NK-92 (cell line): ENCODE results near the gene TNFRSF4.
"Not testable (repeated sequence)": the region's sequence is repeated elsewhere in the genome, so short reads cannot be mapped to it uniquely, and the experiment has no call there.

Source experiments
- DNase-seq: peaks from one replicate; lab custom pipeline; 2025; ENCODE audit not compliant: unreplicated experiment; lab: John Stamatoyannopoulos, UW

The TNFRSF4 gene

DNA sequence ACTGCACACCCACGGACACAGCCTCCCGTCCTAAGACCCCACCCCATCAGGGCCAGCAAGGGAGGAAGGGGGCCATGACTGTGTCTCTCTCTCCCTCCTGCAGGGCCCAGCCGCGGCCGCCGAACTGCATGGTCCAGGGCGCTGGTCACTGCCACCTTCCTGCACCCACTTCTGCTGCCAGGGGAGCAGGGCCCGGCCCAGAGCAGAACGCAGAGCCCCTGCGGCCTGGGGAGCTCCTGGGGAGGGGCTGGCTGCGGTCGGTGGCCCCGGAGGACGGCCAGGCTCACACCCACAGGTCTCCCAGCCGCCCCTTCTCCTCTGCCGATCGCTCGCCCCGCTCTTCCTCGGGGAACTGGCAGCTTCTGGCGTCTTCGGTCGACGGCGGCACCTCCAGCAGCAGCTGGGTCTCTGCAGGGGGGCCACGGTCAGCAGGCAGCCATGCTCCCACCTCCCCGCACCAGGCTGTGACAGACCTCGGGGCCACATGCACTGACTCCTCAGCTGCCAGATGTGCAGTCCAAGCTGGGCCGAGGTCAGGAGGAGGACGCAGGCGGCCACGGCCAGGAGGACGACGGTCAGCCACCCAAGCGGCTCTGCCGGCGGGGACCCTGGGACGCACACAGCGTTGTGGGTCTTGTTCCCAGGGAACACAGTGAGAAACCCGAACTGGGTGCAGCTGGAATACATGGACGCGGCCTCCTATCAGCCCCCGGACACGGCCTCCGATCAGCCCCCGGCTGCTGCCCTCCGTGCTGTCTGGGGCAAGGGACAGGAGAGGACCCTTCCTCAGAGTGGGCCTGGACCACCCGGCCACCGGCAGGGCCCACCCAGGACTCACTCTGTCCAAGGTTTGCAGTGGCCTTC lies 10.2 kb downstream of the TNFRSF4 start:
- DNase-seq: no peak

DNA sequence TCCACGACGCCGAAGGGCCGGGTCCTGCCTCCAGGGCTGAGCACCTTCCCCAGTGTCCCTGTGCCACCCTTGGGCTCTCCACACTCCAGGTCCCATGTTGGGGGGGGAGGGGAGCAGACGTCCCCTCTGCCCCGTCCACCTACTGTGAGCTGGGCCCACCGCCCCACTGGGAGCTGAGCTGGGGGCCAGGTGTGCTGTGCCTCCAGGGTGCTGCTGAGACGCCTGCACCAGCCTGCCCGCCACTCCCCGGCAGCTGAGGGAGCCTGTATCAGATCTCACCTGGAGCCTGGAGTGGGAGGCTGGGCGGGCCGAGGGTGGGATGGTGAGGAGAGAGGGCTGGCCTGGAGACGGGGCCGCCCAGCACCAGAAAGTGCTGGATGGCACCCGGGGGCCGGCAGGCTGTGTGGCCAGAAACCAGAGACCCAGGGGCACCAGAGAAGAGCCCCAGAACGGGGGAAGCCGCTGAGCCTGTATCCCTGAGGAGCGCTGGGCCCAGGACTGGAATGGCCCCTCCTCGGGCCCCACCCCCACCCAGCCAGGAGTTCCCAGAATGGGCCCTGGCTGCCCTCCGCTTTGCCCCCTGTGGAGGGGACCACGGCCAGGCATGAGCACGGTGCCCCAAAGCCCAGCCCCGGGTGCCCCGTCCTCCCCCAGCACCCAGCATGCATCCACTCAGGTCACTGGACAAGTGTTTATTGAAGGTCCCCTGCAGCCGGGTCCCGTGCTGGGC lies 11.0 kb downstream of the TNFRSF4 start:
- DNase-seq: no peak

DNA sequence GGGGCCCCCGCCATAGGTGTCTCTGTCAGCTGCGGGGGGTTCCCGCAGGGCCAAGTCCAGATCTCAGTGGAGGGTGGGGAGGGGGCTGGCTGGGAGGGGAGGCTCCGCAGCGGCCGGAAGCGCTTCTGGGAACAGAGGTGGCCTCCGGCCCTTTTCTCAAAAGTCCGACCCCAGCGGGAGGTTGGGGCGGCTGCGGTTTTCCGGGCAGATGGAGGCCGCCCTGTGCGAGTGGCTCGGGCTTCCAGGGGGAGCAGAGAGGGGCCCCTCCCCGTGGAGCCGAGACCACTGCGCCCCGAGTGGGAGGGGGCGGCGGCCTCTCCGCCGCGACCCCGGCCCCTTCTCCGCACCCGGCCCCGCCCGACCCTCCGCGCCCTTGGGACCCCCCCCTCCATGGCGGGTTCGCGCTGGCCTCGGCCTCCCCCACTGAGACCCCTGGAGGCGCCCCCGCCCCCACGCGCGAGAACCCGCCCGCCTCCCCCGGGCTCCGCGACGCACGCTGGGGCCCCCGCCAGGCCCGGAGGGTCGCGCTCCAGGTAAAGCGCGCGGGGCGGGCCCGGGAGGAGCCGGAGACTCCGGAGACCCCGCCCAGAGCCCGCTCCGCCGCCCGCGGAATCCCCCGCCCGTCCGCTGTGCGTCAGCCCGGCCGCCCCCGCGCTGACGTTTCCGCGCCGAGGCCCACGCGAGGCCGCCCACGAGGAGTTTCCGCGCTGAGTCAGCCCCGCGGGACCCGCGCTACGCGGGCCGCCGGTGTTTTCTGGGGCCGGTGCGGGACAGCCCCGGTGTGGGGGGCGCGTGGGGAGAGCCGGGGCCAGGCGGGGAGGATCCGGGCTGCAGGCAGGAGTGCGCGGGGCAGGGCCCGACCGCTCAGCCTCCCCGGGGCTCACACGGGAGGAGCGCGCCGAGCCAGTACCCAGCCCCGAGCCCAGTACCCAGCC lies 12.8 kb downstream of the TNFRSF4 start:
- no peak for DNase-seq

- no peak for DNase-seq
These were observed 13.7 kb downstream of the TNFRSF4 start for GRCh38 chr1:1199961-1200875.

DNA sequence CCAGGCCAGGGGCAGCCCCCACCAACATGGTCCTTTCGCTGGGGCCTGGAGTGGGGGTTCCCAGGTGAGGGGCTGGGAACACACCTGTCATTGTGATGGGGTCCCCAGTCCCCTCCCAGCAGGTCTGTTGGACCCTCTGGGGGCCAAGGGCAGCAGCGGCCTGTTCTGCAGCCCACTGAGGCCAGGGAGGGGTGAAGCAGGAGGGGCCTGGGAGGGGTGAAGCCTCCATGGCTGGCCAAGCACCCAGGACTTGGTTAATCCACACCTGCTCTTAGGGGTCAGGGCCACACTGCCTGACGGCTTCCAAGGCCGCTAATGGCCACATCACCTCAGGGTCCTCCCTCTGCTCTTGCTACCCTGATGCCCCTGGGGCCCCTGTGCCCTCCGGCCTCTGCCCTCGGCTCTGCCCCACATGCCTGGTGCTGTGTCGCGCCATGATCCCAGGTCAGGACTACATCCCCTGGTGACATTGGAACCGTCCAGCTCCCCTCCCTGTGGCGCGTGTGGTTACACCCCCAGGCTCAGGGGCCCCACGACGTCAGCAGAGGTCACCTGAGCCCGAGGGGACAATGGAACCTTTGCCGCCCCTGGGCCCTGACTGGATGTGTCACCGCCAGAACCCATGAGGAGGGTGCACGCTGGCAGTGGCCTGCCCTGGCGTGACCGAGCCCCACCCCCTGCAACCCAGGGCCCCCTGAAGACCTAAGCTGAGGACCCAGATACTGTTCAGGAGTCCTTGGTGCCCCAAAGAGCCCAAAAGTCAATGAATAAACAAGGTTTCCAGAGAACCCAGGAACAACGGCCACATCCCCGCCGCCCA lies 14.6 kb downstream of the TNFRSF4 start:
- DNase-seq: no peak

DNA sequence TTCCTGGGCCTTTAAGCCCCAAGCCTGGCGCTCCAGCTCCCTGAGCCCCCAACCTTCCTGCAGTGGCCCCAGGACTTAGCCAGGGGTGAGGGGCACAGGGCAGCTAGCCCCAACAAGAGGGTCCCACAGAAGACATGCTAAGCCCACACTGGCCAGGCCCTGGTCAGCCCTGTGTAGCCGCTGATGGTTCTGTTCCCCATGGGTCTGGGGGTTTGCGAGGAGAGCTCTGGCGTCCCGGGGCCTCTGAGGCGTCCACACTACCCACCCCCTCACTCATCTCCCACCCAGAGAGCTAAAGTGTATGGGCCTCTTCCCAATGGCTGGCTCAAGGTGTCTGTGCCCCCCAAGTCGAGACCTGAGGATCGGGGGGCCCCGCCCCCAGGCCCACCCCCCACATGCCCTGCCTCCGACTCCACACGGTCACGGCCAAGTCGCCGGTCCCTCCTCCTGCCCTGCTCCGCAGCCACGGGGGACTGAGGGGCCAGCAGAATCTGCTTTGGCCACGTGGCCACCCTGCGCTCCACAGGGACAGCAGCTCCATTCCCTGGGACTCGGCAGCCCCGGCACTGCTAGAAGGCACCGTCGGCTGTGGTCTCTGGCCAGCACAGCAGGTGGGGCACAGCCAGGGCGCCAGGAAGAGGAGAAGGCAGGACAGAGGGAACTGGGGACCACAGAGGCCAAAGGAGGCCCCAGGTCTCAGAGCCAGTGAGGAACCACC lies 15.4 kb downstream of the TNFRSF4 start:
- DNase-seq: no peak

GRCh38 chr1:1197551-1198422 lies 16.2 kb downstream of the TNFRSF4 start:
- no peak for DNase-seq

DNA sequence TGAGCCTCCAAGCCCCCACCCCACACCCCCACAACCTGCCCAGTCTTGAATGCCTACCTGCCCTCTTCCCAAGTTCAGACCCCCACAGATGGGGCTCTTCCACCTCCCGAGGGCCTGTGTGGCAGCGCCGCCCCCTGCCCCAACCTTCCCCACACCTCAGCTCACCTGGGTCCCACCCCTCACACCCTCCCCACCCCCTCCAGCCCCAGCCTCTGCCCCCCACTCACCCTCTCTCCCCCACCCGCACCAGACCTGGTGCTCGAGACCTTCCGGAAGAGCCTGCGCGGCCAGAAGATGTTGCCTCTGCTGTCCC lies 16.8 kb downstream of the TNFRSF4 start:
- no peak for DNase-seq

DNA sequence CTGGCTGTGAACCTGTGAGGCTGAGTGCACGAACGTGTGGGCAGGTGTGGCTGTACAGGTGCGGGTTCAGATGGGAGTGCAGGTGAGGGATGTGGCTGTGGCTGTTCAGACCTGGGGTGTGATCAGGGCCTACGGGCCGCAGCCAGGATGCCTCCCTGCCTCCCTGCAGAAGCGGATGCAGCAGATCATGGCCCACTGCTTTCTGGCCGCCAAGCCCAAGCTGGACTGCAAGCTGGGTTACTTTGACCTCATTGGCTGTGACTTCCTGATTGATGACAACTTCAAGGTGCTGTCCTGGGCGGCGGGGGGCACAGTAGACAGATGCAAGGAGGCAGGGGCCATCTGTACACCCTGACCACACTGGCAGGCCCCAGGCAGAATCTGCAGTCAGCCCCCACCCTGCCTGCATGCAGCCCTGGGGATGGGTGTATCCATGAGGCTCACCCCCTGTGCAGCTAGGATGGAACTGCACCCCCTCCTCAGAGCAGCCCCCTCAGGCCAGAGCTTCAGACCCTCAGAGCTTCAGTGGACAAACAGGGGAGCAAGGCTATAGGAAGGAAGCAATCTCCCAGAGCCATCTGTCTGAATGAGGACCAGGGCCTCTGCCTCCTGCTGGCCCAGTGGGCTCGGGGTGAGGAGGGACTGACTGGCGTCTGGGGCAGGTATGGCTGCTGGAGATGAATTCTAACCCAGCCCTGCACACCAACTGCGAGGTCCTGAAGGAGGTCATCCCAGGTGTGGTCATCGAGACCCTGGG lies 17.3 kb downstream of the TNFRSF4 start:
- no peak for DNase-seq

GRCh38 chr1:1195726-1196125 lies 18.2 kb downstream of the TNFRSF4 start:
- not testable (repeated sequence) for DNase-seq

- DNase-seq: no peak
These were observed 19.2 kb downstream of the TNFRSF4 start for GRCh38 chr1:1194723-1195122.

DNA sequence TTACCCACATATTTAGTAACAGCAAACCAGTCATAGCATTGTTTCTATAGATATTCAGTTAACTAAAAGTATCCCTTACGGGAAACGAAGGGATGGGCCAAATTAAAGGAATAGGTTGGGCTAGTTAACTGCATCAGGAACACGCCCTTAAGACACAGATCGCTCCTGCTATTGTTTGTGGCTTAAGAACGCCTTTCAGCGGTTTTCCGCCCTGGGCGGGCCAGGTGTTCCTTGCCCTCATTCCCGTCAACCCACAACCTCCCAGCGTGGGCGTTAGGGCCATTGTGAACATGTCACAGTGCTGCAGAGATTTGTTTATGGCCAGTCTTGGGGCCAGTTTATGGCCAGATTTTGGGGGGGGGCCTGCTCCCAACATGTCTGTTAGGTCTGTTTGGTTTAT lies 22.2 kb downstream of the TNFRSF4 start:
- DNase-seq: no peak

DNA sequence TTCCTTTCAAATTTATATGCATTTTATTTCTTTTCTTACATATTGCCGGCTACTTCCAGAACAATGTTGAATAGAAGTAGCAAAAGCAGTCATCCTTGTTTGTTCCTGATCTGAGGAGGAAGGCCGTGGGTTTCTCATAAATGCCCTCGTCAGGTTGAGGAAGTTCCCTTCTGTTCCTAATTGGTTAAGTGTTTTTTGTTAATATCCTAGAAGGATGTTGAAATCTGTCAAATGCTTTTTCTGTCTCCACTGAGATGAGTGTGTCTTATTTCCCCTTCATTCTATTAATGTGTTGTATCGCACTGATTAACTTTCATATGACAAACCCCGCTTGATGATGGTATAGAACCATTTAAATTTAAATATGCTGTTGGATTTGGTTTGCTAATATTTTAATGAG lies 24.8 kb downstream of the TNFRSF4 start:
- DNase-seq: no peak

GRCh38 chr1:1187938-1188337 lies 26.0 kb downstream of the TNFRSF4 start:
- no peak for DNase-seq

- DNase-seq: no peak
These were observed 28.7 kb downstream of the TNFRSF4 start for GRCh38 chr1:1185101-1185765.

GRCh38 chr1:1183833-1184775 lies 29.8 kb downstream of the TNFRSF4 start:
- DNase-seq: no peak
